Sigmoid colon (tissue), 7 donors: Measurements from ENCODE around the gene CPA5. TPM values are rescaled to one million over a fixed set of nuclear protein-coding genes. Genes with fewer than 3 reads are reported as not detected.

ENCODE experiments used
- DNase-seq: peaks from one replicate; pipeline ENCODE4 v3.0.0-alpha.2; 2019
- H3K27ac ChIP-seq, 4 donors: fragments of 200-600 bp; sonication (generic); one replicate each; pipeline ENCODE4 v1.5.1; 2016 to 2019; ENCODE audit warnings: mild to moderate bottlenecking in 1 of 4
- H3K27me3 ChIP-seq, 3 donors: fragments of 200-600 bp; sonication (generic); one replicate each; pipeline ENCODE4 v1.5.1; 2019; ENCODE audit warnings: mild to moderate bottlenecking in 1 of 3
- H3K36me3 ChIP-seq, 4 donors: fragments of 200-600 bp; sonication (generic); one replicate each; pipeline ENCODE4 v1.5.1; 2016 to 2019
- H3K4me1 ChIP-seq, 4 donors: fragments of 200-600 bp; sonication (generic); one replicate each; pipeline ENCODE4 v1.5.1; 2017 to 2019
- H3K4me3 ChIP-seq, 4 donors: fragments of 200-600 bp; sonication (generic); one replicate each; pipeline ENCODE4 v1.5.1; 2017 to 2019; ENCODE audit warnings: mild to moderate bottlenecking in 2 of 4, moderate library complexity in 1 of 4
- H3K9me3 ChIP-seq, 4 donors: fragments of 200-600 bp in 3 of 4; sonication (generic) in 3 of 4; one replicate each; pipeline versions ENCODE4 v1.5.1 to v1.6.1; 2013 to 2019
- EP300 ChIP-seq, 4 donors: sonication (generic); formaldehyde crosslinking; IDR thresholded peaks; one replicate each; pipeline ENCODE4 v1.6.1; 2017; ENCODE audit warnings: antibody characterized with exemption in 4 of 4
- POLR2A ChIP-seq, 2 donors: fragments of 450-650 bp; IDR thresholded peaks; one replicate each; pipeline ENCODE4 v1.6.1; 2016; ENCODE audit warnings: antibody characterized with exemption in 2 of 2, mild to moderate bottlenecking in 2 of 2, moderate library complexity in 2 of 2
- POLR2AphosphoS5 ChIP-seq, 4 donors: sonication (generic); formaldehyde crosslinking; IDR thresholded peaks; one replicate each; pipeline ENCODE4 v1.6.1; 2017; ENCODE audit warnings: antibody characterized with exemption in 4 of 4
- WGBS, 2 donors: extraction: QIAGEN DNeasy Blood & Tissue Kit; methylation state at CpG; one replicate each; pipeline ENCODE4 v1.1.7; 2013; 5-methylcytosine and 5-hydroxymethylcytosine counted together
- intact Hi-C: fragments of 100-400 bp; cut with DNase I; formaldehyde crosslinking; loops from one replicate; pipeline ENCODE4 v1.15.1; 2023
- polyA plus RNA-seq, 3 donors: library from polyadenylated mRNA; stranded (reverse); fragments of 200-250 nt; gene quantifications; one replicate each; pipeline ENCODE4 v1.2.3, GENCODE V29; 2013
- total RNA-seq, 4 donors: library from RNA; depleted of rRNA; stranded (reverse); fragments of >200 nt; gene quantifications; one replicate each; pipeline ENCODE4 v1.1.0, GENCODE V29; 2016
- TF ChIP-seq, protein P1 (sequence below), 4 experiments: fragments of 450-650 bp in 3 of 4; fragments of 200-600 bp in 1 of 4; IDR thresholded peaks; one replicate each; pipeline ENCODE4 v1.5.1; 2016 to 2019; ENCODE audit warnings: antibody characterized with exemption in 4 of 4, mild to moderate bottlenecking in 3 of 4, moderate library complexity in 2 of 4
- donor health status: healthy with polysubstance abuse.
- donor health status: Bipolar disorder and iron deficiency.
- donor health status: healthy.

CPA5 gene
- total and polyA plus RNA-seq, 7 donors: 1.1 TPM; not detected in 6

- H3K4me1 ChIP-seq: peaks cover 0 to 34% (median 22%) of the 10 kb centered on the region in 4 donors
- WGBS, 2 donors: 77 to 88% methylated on average over 4 of the region's 4 CpGs
- no peaks in the 10 kb centered on the region for H3K27me3 ChIP-seq
- no peak overlapping the region for H3K4me3 ChIP-seq
- intact Hi-C loops: no loop called here
- TF ChIP-seq, protein P1, sequence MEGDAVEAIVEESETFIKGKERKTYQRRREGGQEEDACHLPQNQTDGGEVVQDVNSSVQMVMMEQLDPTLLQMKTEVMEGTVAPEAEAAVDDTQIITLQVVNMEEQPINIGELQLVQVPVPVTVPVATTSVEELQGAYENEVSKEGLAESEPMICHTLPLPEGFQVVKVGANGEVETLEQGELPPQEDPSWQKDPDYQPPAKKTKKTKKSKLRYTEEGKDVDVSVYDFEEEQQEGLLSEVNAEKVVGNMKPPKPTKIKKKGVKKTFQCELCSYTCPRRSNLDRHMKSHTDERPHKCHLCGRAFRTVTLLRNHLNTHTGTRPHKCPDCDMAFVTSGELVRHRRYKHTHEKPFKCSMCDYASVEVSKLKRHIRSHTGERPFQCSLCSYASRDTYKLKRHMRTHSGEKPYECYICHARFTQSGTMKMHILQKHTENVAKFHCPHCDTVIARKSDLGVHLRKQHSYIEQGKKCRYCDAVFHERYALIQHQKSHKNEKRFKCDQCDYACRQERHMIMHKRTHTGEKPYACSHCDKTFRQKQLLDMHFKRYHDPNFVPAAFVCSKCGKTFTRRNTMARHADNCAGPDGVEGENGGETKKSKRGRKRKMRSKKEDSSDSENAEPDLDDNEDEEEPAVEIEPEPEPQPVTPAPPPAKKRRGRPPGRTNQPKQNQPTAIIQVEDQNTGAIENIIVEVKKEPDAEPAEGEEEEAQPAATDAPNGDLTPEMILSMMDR (IDR thresholded peaks at IDR 0.05): no peak
- no peak for TF ChIP-seq EP300 (IDR thresholded peaks at IDR 0.05)
- H3K9me3 ChIP-seq: no peaks in the 10 kb centered on the region
- peaks cover 0 to 16% (median 3%) of the 10 kb centered on the region in 4 donors for H3K36me3 ChIP-seq
- H3K27ac ChIP-seq: no peak overlapping the region
- DNase-seq: no peak
Observed at GRCh38 chr7:130400120-130400572, 55.5 kb downstream of the CPA5 start.

- Histone ChIP-seq H3K4me1 (peaks cover 0 to 32% (median 19%) of the 10 kb centered on the region in 4 donors), H3K36me3 (peaks cover 0 to 16% (median 3%) of the 10 kb centered on the region in 4 donors), H3K9me3 (no peaks in the 10 kb centered on the region), H3K27ac (no peak overlapping the region), H3K4me3 (no peak overlapping the region), H3K27me3 (no peaks in the 10 kb centered on the region)
- no peak for TF ChIP-seq POLR2AphosphoS5 (IDR thresholded peaks at IDR 0.05)
- TF ChIP-seq, protein P1 (IDR thresholded peaks at IDR 0.05): no peak
- TF ChIP-seq EP300 (IDR thresholded peaks at IDR 0.05): no peak
- TF ChIP-seq POLR2A (IDR thresholded peaks at IDR 0.05): no peak
- intact Hi-C loops: no loop called here
- no peak for DNase-seq
- 93 to 97% methylated on average over 1 of the region's 1 CpG for WGBS, 2 donors
Observed at GRCh38 chr7:130401101-130401500, 56.5 kb downstream of the CPA5 start.

- Histone ChIP-seq H3K27me3 (no peaks in the 10 kb centered on the region), H3K9me3 (no peaks in the 10 kb centered on the region), H3K4me3 (no peak overlapping the region), H3K4me1 (peaks cover 0 to 27% (median 14%) of the 10 kb centered on the region in 4 donors), H3K27ac (no peak overlapping the region), H3K36me3 (peaks cover 0 to 16% (median 3%) of the 10 kb centered on the region in 4 donors)
- no peak for DNase-seq
- intact Hi-C loops: no loop called here
- WGBS, 2 donors: 89 to 96% methylated on average over 3 of the region's 3 CpGs
- TF ChIP-seq POLR2AphosphoS5 (IDR thresholded peaks at IDR 0.05): no peak
- TF ChIP-seq EP300 (IDR thresholded peaks at IDR 0.05): no peak
- TF ChIP-seq, protein P1 (IDR thresholded peaks at IDR 0.05): no peak
- no peak for TF ChIP-seq POLR2A (IDR thresholded peaks at IDR 0.05)
Observed at GRCh38 chr7:130401578-130401977, 57.0 kb downstream of the CPA5 start.

DNA sequence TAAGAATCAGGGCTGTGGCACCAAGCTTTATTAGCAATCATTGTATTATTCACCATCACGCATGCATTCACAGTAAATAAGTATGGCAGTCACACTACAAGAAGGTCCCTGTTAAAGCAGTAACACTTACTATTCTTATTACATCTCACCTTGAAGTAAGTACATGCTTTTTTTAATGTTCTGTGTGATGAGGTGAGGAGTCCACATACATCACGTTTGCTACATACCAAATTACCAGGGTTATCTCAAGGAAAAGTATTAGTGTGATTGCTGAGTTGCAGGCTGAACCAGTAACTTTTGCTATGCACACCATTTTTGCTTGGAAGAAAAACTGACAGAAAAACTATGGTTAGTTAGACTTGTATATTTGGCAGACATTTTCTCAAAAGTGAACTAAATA, 60.4 kb downstream of the CPA5 start:
- peaks cover 0 to 20% (median 10%) of the 10 kb centered on the region in 4 donors for H3K4me1 ChIP-seq
- WGBS, 2 donors: 87 to 88% methylated on average over 2 of the region's 2 CpGs
- intact Hi-C loops: no loop called here
- peaks cover 0 to 16% (median 3%) of the 10 kb centered on the region in 4 donors for H3K36me3 ChIP-seq
- no peak overlapping the region for H3K27ac ChIP-seq
- H3K4me3 ChIP-seq: no peak overlapping the region
- no peak for DNase-seq
- TF ChIP-seq POLR2A (IDR thresholded peaks at IDR 0.05) (no peak), POLR2AphosphoS5 (IDR thresholded peaks at IDR 0.05) (no peak), EP300 (IDR thresholded peaks at IDR 0.05) (no peak)
- TF ChIP-seq, protein P1 (IDR thresholded peaks at IDR 0.05): no peak
- H3K27me3 ChIP-seq: no peaks in the 10 kb centered on the region
- no peaks in the 10 kb centered on the region for H3K9me3 ChIP-seq
